ENCODE results near the gene SAMD4A.

Gene SAMD4A

GRCh38 chr14:54686871-54687749, 120.2 kb downstream of the SAMD4A start:
- no peak for DNase-seq

GRCh38 chr14:54687750-54688119, 120.8 kb downstream of the SAMD4A start:
- no peak for DNase-seq

GRCh38 chr14:54688229-54688628, 121.3 kb downstream of the SAMD4A start:
- no peak for DNase-seq

DNA sequence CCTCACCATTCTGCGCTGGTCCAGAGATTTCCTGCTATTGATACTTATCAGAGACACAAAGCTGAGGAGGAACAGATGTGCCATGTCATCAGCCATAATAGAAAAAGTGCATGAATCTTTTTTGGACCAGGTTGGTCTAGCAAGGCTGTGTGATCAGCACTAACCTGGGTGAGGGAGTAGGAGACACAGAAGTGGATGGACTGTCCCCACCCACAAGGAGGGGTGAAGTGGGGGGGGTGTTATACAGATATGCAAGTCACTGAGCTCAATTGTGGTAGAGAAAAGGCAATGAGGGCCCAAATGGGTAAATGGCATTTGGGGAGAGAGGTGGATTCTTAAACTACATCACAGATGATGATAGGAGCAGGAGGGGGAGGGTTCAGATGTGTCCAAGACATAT, 123.0 kb downstream of the SAMD4A start:
- no peak for DNase-seq

GRCh38 chr14:54690887-54691286, 124.0 kb downstream of the SAMD4A start:
- no peak for DNase-seq

DNA sequence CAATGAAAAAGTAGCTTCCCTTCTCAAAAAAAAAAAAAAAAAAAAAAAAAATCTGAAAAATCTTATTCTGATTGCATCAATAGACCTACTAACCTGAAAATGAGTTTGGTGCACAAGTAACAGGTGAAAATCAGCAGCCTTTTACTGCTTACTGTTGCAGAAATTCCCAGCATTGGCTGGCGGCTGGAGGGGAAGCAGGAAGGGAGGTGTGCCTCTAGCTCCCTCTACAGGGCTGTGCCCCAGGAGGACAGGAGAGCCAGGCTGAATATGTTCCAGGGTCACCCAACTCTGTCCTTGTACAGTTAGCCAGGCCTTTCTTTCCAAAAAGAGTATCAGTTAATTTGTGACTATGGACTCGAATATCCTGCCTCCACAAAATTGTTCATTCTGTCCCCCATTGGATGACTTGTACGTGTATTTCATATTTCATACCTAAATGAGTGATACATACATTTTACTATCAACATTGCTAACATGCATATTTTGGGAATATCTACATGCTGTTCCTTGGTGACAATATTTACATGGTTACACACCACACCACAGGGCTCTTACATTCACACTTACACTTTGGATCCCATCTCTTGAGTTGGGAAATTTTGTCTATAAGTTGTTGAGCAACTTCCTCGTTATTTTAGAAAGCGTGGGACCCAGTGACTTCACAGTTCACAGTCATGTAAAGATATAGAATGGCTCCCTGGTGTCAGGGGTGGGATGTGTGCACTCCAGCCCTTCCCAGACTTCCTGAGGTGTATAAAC, 124.8 kb downstream of the SAMD4A start:
- peak in 1 of 2 experiments; percentile 31 for DNase-seq

DNA sequence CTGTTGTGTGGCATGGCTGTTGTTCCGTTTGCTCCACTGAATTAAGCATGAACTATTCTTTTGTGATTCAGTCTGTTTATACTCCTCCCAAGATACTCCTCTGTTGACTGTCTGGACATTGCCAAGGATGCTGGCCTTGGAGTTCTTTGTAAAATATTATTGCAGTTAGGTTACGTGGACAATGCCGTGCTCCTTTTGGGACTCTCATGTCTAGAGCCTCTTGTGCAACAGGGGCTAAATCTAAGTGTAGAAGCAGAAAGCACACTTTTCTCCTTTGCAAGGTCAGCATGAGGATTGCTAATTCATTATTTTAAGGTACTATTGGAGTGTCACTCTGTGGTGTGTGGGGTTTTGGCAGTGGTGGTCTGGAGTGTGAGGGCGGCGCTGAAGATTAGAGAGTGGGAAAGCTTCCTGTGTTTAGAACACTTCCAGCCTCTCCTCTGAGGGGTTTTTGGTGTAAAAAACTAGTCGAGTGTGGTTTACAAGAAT, 125.4 kb downstream of the SAMD4A start:
- no peak for DNase-seq

DNA sequence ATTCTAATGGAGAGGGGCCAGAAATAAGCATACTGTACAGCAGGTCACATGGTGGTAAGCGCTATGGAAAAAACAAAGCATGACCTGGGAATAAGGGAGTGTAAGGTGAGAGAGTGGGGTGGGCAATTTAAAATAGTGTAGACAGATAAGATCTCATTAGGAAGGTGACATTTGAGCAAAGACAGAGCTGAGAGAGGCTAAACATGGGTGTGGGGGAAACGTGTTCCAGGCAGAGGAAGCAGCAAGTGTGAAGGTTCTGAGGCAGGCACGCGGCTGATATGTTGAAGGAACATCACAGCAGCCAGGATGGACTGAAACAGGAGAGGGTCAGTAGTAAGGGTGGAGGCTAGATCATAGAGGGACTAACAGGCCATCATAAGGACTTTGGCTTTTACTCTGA, 126.8 kb downstream of the SAMD4A start:
- no peak for DNase-seq

DNA sequence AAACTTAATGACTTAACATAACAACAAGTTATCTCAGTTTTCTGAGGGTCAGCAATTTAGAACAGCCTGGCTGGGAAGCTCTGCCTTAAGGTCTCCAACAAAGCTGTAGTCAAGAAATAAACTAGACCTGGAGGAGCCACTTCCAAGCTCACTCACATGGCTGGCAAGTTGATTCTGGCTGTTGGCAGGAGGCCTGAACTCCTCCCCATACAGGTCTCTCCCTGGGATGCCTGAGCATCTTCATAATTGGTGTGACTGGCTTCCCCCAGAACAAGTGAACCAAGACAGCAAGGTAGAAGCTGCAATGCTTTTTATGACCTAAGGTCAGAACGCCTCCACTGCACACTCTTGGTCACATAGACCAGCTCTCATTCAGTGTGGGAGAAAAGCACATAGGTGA, 128.3 kb downstream of the SAMD4A start:
- DNase-seq = no peak

DNA sequence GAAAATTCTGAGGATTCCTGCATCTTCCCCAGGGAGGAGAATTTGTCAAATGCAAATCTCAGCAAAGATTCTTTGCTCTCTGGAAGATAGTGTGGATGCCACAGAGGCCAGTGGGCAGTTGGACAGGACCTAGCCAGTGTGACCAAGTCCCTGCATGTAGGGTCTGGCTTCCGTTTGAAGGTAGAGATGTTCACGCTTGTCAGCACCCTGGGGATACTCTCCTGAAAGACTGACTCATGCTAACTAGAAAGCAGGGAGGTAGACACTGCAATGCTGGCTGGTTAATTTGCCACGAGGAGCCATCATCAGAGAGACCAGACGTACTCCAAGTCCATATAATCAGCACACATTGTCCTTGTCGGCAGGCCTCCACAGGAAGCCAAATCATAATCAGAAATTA, 130.1 kb downstream of the SAMD4A start:
- no peak for DNase-seq

DNA sequence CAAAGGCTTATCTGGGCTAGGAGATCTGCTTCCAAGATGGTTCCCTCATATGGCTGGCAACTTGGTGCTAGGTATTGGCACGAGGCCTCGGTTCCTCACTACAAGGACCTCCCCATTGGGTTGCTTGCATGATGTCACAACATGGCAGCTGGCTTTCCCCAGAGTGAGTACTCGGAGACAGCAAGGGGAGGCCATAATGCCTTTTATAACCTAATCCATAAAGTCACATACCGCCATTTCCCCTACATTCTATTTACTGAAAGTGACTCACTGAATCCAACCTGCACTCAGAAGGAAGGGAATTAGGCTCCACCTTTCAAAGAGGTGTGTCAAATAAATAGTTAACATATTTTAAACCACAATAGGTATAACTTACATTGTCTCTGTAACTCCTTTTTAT, 130.9 kb downstream of the SAMD4A start:
- peak in 1 of 2 experiments; percentile 10 for DNase-seq

- DNase-seq = no peak
These were observed 131.6 kb downstream of the SAMD4A start for GRCh38 chr14:54698501-54698900.

GRCh38 chr14:54698966-54699530, 132.1 kb downstream of the SAMD4A start:
- no peak for DNase-seq

GRCh38 chr14:54699735-54700134, 132.8 kb downstream of the SAMD4A start:
- no peak for DNase-seq

DNA sequence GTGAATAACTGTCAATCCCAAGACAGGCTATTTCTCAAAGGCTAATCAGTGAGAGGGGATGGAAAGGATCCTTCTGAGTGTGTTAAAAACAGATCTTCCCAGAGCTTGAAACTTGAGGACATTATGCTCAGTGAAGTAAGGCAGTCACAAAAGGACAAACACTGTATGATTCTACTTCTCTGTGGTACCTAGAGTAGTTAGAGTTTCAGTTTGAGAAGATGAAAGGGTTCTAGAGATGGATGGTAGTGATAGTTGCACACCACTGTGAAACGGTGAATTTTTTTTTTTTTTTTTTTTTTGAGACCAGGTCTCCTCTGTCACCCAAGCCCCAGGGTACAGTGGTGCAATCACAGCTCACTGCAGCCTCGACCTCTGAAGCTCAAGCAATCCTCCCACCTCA, 133.8 kb downstream of the SAMD4A start:
- no peak for DNase-seq

GRCh38 chr14:54702014-54702491, 135.1 kb downstream of the SAMD4A start:
- DNase-seq = no peak

GRCh38 chr14:54702492-54702891, 135.6 kb downstream of the SAMD4A start:
- no peak for DNase-seq

DNA sequence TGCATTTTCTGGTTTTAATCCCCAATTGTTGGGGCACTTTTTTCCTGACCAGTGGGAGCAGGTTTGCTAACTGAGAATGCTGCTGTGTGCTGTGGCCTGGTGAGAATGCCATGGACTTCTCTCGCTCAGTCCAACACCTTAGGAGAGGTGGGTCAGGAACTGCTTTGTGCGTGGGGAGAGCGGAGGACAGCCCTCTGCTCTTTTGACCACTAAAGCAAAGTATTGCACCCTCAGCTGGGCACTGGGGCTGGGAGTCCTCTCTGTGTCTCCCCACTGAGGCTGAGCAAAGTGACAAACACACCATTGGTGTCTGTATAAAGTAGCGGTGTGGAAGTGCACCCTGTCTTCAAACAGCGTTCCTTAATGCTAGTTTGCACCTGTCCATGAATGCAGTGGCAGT, 136.2 kb downstream of the SAMD4A start:
- DNase-seq = no peak

GRCh38 chr14:54703724-54704123, 136.8 kb downstream of the SAMD4A start:
- no peak for DNase-seq

DNA sequence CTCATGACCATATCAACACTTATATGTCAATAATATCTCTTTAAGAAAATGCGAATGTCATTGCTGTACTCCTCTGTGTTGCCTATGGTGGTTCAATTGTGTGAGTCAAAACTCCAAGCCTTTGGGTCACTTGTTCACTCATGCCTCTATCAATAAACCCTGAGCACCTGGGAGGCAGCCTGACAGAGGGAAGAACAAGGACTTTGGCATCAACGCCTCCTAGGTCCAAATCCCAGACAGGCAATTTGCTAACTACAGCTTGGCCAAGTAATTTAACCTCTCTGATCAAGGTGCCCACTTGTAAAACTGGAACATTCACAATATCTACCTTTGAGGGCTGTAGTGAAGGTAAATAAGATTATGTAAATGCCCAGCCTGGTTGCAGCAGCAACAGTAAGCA, 137.8 kb downstream of the SAMD4A start:
- DNase-seq = no peak

DNA sequence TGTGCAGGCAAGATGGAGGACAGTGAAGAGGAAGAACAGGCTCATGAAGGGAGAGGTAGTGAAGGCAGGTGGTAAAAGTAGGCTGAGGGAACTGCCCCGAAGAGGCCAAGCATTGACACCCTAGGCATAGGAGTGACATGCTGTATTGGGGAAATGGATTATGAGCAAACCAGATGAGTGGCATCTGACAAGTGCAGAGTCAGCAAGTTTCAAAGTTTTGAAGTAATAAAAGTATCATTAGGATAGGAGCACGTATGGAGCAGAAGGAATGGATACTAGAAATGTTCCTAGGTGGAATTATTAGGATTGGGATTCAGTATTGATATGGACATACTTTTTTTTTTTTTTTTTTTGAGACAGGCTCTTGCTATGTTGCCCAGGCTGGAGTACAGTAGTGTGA, 139.8 kb downstream of the SAMD4A start:
- DNase-seq = no peak

- no peak for DNase-seq
These were observed 141.2 kb downstream of the SAMD4A start for GRCh38 chr14:54708161-54708560.

DNA sequence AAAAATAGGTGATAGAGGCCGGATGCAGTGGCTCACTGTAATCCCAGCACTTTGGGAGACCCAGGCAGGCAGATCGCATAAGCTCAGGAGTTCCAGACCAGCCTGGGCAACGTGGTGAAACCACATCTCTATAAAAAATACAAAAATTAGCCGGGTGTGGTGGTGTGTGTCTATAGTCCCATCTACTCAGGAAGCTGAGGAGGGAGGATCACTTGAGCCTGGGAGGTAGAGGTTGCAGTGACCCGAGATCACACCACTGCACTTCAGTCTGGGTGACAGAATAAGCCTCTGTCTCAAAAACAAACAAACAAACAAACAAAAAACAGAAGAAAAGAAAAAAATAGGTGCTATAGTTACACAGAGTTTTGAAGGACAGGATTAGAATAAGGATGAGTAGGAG, 142.1 kb downstream of the SAMD4A start:
- DNase-seq = no peak

- DNase-seq = no peak
These were observed 142.5 kb downstream of the SAMD4A start for GRCh38 chr14:54709444-54709843.
